ENCODE results near the gene EIF1.

Gene EIF1

GRCh38 chr17:41659427-41660212 is 29.1 kb upstream of the EIF1 start:
- DNase-seq (ENCODE audit: low spot score): no peak
- no peak for TF ChIP-seq CTCF (conservative IDR thresholded peaks at IDR 0.05; ENCODE audit: low read depth)
- peak overlapping the region; percentile 100 for H3K27ac ChIP-seq
- CTCF ChIA-PET: interaction anchor here (0.6 to 8.2 kb wide), 3 partner anchors 11 to 786 kb away, joined by 3 to 321 read pairs (median 4); no protein-coding TSS in a partner anchor
- POLR2A ChIA-PET (ENCODE audit: low non-redundant PET): no interaction called here

GRCh38 chr17:41660221-41660711 is 28.4 kb upstream of the EIF1 start:
- peak overlapping the region; percentile 100 for H3K27ac ChIP-seq
- CTCF ChIA-PET: interaction anchor here (0.6 to 8.2 kb wide), 4 partner anchors 12 to 787 kb away, joined by 3 to 321 read pairs (median 4); no protein-coding TSS in a partner anchor
- no peak for DNase-seq (ENCODE audit: low spot score)
- no peak for TF ChIP-seq CTCF (conservative IDR thresholded peaks at IDR 0.05; ENCODE audit: low read depth)
- POLR2A ChIA-PET (ENCODE audit: low non-redundant PET): no interaction called here

DNA sequence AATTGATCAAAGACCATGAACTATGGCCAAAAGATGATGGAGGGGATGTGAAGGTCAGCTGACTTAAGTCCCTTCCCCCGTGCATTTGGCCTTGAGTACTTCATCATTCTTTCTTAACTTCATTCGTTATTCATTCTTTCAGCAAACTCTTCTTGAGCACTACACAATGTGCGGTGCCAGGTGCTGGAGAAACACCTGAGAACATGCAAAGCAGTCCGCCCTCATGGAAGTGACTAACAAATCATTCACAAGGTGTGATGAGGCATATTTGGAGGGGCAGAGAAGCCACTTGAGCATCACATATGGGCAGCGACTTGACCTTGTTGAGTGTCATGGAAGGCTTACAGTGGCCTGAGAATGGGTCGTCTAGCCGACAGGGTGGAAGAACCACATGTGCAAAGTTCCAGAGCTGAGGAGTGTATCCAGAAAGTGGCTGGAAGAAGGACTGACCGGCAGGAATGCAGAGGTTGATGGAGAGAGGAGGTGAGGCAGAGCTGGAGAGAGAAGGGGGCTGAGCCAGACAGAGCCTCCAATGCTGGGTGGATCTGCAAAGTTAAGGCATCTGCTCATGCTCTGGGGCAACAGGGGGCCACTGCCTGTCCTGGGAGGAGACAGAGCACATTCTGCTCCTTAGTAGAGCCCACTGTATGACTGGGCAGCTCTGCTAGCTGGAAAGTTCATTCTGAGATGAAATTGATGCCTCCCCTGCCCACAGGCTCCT is 25.1 kb upstream of the EIF1 start:
- POLR2A ChIA-PET (ENCODE audit: low non-redundant PET): interaction anchor here (0.8 kb wide), 1 partner anchor 84 kb away, joined by 4 read pairs; no protein-coding TSS in a partner anchor
- no peak for TF ChIP-seq CTCF (conservative IDR thresholded peaks at IDR 0.05; ENCODE audit: low read depth)
- DNase-seq (ENCODE audit: low spot score): no peak
- peak overlapping the region; percentile 100 for H3K27ac ChIP-seq
- CTCF ChIA-PET: interaction anchor here (0.5 to 8.2 kb wide), 17 partner anchors 15 to 859 kb away, joined by 3 to 321 read pairs (median 5); partner anchors contain the start of gene KRT17

DNA sequence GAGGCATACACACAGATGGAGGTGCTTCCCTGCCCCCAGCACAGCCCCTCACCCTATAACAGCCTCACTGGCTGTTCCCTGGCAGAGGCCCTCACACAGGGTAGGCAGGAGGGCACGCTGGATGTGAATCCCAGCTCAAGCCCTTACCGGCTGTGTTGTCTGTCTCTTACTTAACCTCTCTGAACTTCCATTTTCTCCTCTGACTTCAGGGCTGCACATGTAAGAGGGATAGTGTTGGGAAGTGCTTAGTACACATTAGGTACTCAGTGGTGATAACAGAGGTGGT is 24.6 kb upstream of the EIF1 start:
- H3K27ac ChIP-seq: peak overlapping the region; percentile 100
- ChIA-PET CTCF (interaction anchor here (0.5 to 8.2 kb wide), 8 partner anchors 16 to 410 kb away, joined by 3 to 321 read pairs (median 4); partner anchors contain the start of gene EIF1), POLR2A (ENCODE audit: low non-redundant PET) (interaction anchor here (0.7 kb wide), 2 partner anchors 115 to 137 kb away, joined by 3 to 4 read pairs; no protein-coding TSS in a partner anchor)
- DNase-seq (ENCODE audit: low spot score): no peak
- no peak for TF ChIP-seq CTCF (conservative IDR thresholded peaks at IDR 0.05; ENCODE audit: low read depth)

- POLR2A ChIA-PET (ENCODE audit: low non-redundant PET): interaction anchor here (0.5 to 0.7 kb wide), 4 partner anchors 116 to 835 kb away, joined by 3 to 5 read pairs (median 4); no protein-coding TSS in a partner anchor
- no peak for TF ChIP-seq CTCF (conservative IDR thresholded peaks at IDR 0.05; ENCODE audit: low read depth)
- CTCF ChIA-PET: interaction anchor here (0.6 to 8.2 kb wide), 23 partner anchors 9 to 814 kb away, joined by 3 to 321 read pairs (median 4); partner anchors contain the start of genes EIF1, KRT17 and KRTAP4-5
- no peak for DNase-seq (ENCODE audit: low spot score)
- peak overlapping the region; percentile 100 for H3K27ac ChIP-seq
These were observed 23.8 kb upstream of the EIF1 start for GRCh38 chr17:41664587-41665565.
